ENCODE measurements around the gene GCNT2. TPM values are rescaled to one million over a fixed set of nuclear protein-coding genes. Genes with fewer than 3 reads are reported as not detected.
"Not testable (repeated sequence)": the region's sequence is repeated elsewhere in the genome, so short reads cannot be mapped to it uniquely, and the experiment has no call there.

GCNT2 gene
- total RNA-seq, 1 donor from 2014 or later: 37.1 TPM

DNA sequence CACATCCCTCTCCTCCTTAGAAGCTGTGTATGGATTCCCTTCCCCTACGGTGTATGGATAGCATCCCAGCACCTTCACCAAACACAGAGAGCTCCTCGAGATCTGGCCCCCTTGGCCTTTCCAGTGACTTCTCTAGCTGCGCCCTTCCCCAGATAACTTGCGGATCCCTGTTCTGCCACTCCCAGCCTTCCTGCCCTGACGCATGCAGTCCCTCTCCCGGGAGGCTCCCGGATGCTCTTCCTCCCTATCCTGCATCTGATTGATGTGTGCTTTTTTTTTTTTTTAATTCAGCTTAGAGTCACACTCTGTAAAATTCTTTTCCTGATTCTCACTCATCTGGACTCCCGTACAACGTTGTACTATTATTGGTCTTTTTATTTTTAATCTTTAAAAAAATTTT lies 44.8 kb downstream of the GCNT2 start:
- intact Hi-C loops (cut with DNase I): no loop called here
- ATAC-seq (ENCODE audit: poor library complexity): no peak
- no peak for DNase-seq

DNA sequence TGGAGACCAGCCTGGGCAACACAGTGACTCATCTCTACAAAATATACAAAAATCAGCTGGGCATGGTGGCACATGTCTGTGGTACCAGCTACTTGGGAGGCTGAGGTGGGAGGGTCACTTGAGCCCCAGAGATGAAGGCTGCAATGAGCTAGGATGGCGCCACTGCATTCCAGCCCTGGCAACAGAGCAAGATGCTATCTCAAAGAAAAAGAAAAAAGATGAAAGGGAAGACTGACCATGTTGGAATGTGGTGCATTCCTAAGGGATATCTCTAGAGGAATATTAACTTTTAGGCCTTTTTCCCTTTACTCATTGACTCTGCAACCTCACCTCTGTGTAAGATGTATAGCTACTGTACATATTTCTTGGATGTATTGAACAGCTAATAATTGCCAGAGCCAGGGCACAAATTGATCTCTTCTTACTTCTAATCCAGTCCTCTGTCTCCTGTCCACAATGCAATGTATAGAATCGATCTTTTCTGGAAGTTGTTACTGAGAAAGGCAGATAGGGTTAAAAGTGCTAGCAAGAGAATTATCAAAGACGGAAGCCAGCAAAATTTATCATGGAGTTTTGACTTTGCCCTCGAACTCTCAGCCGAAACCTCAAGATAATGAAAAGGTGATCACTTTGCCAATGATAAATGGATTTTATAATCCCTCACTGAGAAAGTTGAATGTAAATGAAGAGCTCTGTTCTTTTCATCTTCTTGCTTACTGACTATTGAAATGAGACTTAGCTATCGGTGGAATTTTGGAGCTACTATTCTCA lies 46.3 kb downstream of the GCNT2 start:
- ATAC-seq (ENCODE audit: poor library complexity): no peak
- intact Hi-C loops (cut with DNase I): no loop called here
- DNase-seq: no peak

DNA sequence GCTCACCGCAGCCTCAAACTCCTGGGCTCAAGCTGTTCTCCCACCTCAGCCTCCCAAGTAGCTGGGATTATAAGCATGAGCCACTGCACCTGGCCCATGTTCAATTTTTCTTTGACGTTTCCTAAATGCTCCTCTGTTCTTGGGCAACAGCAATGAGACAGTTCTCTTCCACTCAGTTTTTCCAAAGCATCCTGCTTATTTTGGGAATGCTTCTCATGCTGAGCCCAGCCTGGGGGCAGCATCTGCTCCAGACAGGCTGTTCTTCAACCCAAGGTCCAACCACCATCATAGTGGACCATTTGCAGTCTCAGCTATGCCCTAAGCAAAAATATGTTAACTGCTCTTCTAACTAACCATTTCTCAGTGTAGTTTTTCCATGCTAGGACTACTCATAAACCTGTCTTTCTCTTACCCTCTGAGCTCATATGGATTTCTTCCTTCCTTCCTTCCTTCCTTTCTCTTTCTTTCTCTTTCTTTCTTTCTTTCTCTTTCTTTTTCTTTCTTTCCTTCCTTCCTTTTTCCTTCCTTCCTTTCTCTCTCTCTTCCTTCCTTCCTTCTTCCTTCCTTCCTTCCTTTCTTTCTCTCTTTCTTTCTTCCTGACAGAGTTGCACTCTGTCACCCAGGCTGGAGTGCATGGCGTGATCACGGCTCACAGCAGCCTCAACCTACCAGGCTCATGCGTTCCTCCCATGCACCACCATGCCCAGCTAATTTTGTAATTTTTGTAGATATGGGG lies 48.4 kb downstream of the GCNT2 start:
- no peak for ATAC-seq (ENCODE audit: poor library complexity)
- intact Hi-C loops (cut with DNase I): no loop called here
- no peak for DNase-seq

DNA sequence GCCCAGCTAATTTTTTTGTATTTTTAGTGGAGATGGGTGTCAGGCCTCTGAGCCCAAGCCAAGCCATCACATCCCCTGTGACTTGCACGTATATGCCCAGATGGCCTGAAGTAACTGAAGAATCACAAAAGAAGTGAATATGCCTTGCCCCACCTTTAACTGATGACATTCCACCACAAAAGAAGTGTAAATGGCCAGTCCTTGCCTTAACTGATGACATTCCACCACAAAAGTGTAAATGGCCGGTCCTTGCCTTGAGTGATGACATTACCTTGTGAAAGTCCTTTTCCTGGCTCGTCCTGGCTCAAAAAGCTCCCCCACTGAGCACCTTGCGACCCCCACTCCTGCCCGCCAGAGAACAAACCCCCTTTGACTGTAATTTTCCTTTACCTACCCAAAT lies 54.4 kb downstream of the GCNT2 start:
- DNase-seq; ATAC-seq (ENCODE audit: poor library complexity); intact Hi-C loops (cut with DNase I): not testable (repeated sequence)

DNA sequence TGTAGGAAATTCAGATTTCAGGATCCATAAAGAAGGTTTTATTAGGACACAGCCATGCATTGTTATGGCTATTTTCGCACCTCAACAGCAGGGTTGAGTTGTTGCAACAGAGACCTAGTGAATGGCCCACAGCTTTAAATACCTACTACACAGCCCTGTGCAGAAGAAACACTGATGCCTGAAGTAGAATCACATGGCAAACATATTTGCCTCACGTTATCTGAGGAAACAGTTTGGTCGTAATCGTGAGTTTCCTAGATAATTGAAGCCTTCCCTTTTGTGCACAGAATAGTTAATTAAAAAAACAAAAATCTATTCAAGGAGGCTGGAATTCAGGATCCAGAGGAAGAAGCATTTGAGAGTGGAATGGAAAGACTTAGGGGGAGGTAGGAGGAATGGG lies 55.1 kb downstream of the GCNT2 start:
- intact Hi-C loops (cut with DNase I): no loop called here
- ATAC-seq (ENCODE audit: poor library complexity) (no peak), DNase-seq (no peak)

DNA sequence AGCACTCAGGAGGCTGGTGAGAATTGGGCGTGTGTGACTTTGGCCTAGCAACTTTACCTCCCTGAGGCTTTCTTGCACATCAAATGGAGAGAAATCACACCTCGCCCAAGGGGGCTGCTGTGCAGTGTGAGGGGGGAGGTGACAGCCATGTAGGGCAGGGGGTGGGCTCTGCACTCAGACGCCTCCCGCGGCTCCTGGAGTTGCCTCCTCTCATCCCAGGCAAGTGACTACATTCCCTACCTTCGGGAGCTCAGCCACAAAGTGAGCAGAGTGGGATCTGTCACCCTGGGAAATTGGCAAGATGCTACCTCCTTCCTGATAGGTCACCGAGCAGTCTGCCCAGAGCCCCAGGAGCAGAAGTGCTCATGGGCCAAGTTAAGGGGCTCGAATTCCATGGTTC lies 56.0 kb downstream of the GCNT2 start:
- no peak for ATAC-seq (ENCODE audit: poor library complexity)
- DNase-seq: no peak
- intact Hi-C loops (cut with DNase I): no loop called here

DNA sequence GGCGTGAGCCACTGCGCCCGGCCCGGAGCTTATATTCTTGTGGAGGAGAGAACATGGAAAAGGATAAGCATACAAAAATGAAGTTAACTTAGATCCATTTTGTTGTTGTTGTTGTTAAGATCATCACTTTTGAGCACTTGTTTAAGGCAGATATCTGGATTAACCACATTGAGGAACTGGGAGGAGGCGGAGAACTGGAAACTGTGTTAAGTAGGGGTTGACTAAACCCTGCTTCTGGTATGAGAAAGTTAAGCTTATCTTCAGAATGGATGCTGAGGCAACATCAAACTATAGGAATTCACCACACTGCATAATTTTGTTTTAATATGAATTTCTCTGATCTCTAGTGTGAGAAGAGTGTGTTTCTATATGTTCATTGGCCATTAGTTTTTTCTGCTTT lies 57.6 kb downstream of the GCNT2 start:
- ATAC-seq (ENCODE audit: poor library complexity) (no peak), DNase-seq (no peak)
- intact Hi-C loops (cut with DNase I): no loop called here

DNA sequence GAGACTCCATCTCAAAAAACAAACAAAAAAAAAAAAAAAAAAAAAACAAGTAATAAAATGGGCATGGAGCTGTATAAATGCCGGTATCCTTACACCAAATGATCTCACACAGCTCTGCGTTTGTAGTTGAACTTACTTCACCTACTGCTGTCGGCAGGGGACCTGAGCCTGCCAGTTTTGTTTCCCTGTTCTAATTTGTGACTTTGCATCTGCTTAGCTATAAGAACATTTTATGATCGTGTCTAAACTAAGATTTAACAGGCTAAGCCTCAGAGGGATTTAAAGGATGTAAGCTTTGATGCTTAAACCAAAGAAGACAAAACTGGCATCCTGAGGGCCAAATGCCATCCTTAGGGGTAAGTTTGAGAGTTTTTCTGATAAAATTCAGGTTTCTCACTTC lies 58.7 kb downstream of the GCNT2 start:
- no peak for ATAC-seq (ENCODE audit: poor library complexity)
- DNase-seq: no peak
- intact Hi-C loops (cut with DNase I): no loop called here

DNA sequence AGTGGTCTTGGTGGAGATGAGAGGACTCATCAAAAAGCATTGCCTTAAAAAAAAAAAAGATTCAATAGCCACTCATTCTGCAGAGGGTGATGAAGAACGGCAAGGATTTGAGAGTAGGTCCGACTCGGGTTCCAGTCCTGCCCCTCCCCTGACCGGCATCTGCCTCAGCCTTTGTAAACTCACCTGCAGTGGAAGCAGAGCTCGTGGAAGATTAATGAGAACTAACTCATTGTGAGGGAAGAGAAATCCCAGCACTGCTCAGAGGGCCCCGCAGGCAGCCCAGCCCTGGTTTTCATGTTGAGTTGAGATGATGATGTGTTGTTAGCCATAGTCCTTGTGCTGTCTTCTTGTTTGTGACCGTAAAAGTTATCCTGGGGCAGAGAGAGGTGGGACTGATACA lies 59.4 kb downstream of the GCNT2 start:
- intact Hi-C loops (cut with DNase I): no loop called here
- ATAC-seq (ENCODE audit: poor library complexity): no peak
- no peak for DNase-seq

DNA sequence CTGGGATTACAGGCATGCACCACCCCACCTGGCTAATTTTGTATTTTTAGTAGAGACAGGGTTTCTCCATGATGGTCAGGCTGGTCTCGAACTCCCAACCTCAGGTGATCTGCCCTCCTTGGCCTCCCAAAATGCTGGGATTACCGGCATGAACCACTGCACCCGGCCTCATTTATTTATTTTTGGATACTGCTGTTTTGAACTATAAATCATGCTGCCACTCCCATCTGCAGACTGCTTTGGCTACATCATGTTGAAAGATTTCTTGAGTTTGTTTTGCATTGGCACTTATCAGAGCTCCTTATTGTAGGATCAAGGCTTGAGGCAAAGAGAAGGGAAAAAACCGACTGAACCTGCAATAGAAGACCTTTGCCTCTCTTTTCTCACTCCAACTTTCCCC lies 60.3 kb downstream of the GCNT2 start:
- intact Hi-C loops (cut with DNase I); ATAC-seq (ENCODE audit: poor library complexity); DNase-seq: not testable (repeated sequence)

DNA sequence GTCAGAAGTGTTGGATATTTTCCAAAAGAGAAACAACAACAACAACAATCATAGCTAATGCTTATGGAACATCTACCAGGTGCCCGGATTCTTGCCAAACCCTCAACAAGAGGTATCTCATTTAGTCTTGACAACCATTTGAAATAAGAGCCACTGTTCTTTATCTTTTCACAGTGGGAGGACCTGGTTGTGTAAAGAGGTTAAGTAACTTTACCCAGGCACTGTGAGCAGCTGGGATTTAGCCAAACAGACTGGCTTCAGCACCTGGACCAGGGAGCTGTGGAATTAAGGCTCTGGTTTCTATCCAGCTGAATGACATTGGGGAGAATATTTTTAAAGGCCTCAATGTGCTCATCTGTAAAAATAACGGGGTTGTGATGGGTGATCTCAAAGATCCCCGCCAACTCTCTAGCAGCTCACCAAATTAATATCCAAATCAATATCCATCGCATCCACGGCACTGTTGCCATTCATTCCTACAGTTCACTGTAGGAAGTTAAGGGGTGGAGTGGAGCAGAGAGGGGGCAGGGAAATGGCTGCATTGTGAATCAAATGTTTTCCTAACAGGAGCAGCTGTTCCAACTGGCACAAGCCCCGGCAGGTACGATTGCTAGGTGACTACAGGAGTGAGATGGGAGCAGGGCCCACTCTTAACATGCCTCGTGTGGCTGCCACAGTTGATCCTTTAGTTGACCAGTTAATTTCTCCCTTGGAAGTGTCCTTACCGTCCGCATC lies 61.8 kb downstream of the GCNT2 start:
- intact Hi-C loops (cut with DNase I): no loop called here
- DNase-seq (no peak), ATAC-seq (ENCODE audit: poor library complexity) (peak; percentile 56)

DNA sequence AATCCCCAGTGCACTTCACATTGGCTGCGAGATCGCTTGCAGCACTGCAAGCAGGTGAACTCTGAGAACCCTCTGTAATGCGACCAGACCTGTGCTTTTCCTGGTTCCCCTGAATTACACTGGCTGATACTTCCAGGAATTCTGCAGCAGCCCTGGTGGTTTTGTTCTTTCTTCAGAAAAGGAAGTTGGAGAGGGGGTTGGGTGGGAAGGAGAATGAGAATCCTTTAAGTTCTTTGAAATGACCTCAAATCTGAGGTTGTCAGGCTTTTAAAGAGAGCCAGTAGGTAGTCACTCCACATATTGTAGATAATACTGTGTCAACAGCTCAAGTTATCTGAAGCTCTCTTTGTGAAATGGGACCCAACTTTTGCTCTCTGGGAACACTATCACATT lies 62.4 kb downstream of the GCNT2 start:
- no peak for DNase-seq
- ATAC-seq (ENCODE audit: poor library complexity): peak; percentile 46
- intact Hi-C loops (cut with DNase I): no loop called here

DNA sequence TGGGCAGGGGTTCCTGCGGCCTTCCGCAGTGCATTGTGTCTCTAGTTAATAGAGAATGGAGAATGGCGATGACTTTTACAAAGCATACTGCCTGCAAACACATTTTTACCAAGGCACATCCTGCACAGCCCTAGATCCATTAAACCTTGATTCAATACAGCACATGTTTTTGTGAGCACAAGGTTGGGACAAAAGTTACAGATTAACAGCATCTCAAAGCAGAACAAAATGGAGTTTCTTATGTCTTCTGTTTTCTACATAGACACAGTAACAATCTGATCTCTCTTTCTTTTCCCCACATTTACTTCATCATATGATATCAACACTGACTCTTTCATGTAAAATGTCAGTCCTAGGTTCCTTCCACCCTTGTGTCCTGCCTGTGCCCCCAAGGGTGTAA lies 63.5 kb downstream of the GCNT2 start:
- ATAC-seq (ENCODE audit: poor library complexity): no peak
- intact Hi-C loops (cut with DNase I): no loop called here
- no peak for DNase-seq

DNA sequence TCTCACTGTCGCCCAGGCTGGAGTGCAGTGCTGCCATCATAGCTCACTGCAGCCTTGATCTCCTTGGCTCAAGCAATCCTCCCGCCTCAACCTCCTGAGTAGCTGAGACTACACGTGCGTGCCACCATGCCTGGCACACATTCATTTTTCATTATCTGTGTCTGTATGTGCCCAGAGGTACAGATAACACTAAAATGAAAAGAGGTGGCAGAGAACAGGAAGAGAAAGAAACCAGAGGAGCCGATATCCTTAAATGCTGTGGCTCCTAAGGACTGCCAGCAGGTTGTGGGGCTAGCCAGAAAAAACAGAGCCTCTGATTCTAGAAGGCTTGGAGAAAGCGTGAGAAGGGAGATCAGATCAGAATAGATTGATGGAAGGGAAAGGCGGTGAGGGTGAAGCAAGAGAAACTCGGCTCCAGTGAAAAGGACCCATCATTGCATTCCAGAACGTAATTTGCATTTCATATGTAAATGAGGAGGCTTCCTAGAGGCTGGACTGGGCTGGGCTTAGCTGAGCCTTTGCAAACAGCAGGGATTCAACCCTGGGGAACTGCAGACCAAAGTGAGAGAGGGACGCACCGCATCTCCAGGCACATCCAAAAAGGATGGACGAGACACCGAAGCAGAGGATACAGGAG lies 64.2 kb downstream of the GCNT2 start:
- intact Hi-C loops (cut with DNase I): no loop called here
- ATAC-seq (ENCODE audit: poor library complexity) (peak; percentile 51), DNase-seq (no peak)

DNA sequence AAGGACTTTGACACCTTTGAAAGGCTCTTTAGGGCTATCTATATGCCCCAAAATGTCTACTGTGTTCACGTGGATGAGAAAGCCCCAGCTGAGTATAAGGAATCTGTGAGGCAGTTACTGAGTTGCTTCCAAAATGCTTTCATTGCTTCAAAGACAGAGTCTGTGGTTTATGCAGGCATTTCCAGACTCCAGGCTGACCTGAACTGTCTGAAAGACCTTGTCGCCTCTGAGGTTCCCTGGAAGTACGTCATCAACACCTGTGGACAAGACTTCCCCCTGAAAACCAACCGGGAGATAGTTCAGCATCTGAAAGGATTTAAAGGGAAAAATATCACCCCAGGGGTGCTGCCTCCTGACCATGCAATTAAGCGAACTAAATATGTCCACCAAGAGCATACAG lies 65.2 kb downstream of the GCNT2 start:
- intact Hi-C loops (cut with DNase I): no loop called here
- DNase-seq (no peak), ATAC-seq (ENCODE audit: poor library complexity) (peak; percentile 19)

DNA sequence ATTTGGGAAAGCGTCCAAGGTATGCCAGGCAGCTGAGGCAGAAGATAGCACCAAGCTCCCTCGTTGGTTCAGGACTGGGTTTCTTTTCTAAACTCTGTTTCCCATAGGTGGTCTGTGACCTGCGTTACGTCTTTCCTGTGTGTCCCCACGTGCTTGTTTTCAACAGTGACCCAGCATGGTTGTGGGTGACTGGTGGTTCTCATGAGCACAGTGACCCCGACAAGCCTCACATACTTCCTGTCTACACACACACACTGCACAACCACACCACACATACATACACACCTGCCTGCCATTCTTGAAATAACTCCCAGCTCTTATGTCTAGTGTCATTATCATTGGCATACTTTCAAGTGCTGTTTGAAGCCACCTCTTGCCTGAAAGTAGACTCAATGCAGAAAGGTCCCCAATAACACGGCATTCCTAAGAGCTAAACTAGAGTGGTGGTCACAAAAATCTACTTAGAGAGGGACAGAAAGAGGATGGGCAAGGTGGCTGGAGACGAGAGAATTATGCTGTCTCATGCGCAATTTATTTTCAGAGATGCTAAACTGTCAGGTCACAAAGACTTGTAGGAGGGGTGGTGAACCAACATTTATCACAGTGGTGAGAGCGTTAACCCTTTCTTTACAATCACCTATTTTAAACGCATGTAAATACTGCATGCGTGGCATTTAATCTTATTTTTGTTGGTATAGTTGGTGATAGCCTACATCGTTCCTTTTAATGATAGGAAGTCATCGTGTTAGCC lies 66.7 kb downstream of the GCNT2 start:
- peak; percentile 33 for ATAC-seq (ENCODE audit: poor library complexity)
- no peak for DNase-seq

DNA sequence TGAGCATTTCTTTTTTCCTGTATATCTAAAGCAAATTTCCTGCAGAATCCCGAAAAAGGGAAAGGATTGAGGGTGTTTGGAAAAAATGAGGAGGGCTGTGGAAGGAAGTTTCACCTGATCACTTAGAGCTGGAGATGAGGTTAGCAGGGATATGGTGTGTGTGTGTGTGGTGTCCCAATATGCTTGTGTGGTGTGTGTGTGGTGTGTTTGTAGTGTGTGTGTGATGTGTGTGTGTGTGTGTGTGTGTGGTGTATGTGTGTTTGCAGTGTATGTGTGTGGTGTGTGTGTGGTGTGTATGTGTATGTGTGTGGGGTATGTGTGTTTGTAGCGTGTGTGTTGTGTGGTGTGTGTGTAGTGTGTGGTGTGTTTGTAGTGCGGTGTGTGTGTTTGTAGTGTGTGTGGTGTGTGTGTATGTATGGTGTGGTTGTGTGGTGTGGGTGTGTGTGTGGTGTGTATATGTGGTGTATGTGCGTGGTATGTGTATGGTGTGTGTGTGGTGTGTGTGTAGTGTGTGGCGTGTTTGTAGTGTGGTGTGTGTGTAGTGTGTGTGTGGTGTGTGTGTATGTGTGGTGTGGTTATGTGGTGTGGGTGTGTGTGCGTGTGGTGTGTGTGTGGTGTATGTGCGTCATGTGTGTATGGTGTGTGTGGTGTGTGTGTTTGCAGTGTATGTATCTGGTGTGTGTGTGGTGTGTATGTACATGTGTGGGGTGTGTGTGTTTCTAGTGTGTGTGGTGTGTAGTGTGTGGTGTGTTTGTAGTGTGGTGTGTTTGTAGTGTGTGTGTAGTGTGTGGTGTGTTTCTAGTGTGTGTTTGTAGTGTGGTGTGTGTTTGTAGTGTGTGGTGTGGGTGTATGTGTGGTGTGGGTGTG lies 67.6 kb downstream of the GCNT2 start:
- DNase-seq (no peak), ATAC-seq (ENCODE audit: poor library complexity) (no peak)
- intact Hi-C loops (cut with DNase I): no loop called here

More for the DNA sequence above, 66.7 kb downstream of the GCNT2 start:
- intact Hi-C loops (cut with DNase I): no loop called here

DNA sequence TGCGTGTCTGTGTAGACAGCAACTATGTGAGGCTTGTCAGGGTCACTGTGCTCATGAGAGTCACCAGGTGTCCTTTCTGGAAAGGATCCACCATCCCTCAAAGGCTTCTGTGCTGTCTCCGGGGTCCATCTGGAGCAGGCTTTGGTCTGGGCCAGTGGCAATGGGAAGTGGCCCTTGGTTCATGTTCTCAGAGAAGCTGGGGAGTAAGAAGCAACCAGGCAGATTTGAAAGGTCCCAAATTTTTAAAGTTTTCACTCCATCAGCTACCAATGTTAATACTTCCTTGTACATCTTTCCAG lies 68.2 kb downstream of the GCNT2 start:
- intact Hi-C loops (cut with DNase I): no loop called here
- DNase-seq: no peak
- no peak for ATAC-seq (ENCODE audit: poor library complexity)
